CD4-positive, alpha-beta T cell treated with Interleukin-17A for 4 hours (primary cell): ENCODE measurements around the gene LHX4.

Source experiments
- DNase-seq: peaks from one replicate; pipeline ENCODE4 v3.0.0-alpha.2; 2020; ENCODE audit warnings: mixed read lengths

The LHX4 gene

DNA sequence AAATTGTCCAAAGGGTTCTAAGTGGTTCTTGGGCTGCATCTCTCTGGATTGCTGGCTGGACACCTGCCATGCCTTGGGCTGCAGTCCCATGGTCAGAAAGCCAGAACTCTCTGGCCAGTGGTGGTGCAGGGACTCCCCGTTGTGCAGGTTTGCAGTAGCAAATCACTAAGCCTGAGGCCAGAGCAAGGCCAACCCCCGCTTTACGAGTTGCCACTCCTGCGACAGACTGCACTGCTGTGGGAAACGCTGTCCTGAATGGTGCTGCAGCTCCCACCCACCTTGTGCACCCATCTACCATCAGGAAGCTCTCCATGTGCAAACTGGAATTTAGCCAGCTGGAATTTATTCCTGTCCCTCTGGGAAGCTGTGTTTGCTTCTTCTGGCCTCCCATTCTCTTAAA lies 45.7 kb downstream of the LHX4 start:
- DNase-seq, result no peak

- no peak for DNase-seq
Measured at GRCh38 chr1:180277476-180278193, 47.6 kb downstream of the LHX4 start.

GRCh38 chr1:180278194-180278515 lies 48.1 kb downstream of the LHX4 start:
- DNase-seq, result no peak

DNA sequence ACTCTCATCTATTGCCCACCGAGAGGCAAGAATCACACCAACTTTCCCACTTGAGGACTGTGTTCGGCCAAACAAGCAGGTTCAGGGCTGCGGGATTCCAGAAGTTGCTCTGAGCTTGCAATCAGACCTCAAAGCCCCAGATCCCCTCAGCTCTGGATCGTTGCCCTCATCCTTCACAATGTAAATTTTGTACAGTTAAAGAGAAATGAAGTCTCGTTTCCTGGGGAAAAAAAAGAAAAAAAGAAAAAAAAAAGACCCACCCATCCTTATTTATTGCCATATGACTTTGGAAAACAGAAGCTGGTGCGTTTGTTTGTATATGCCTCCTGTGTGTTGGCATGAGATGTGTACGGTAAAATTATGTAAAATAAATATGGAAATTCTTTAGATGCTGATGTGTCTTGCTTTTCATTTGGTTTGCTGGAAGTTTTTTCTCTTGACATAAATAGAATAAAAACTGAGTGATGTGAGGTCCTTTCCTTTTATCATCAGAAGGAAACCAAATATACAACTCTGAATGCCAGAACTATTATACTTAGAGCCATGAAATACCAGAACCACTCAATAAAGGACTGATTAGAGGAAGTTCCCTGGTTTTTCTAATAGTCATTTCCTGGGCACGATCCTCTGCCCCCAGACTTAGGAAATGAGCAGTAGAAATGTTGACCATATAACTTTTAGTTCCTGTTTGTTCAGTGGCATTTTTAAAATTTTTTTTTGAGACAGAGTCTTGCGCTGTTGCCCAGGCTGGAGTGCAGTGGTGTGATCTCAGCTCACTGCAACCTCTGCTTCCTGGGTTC lies 48.7 kb downstream of the LHX4 start:
- DNase-seq, result no peak

DNA sequence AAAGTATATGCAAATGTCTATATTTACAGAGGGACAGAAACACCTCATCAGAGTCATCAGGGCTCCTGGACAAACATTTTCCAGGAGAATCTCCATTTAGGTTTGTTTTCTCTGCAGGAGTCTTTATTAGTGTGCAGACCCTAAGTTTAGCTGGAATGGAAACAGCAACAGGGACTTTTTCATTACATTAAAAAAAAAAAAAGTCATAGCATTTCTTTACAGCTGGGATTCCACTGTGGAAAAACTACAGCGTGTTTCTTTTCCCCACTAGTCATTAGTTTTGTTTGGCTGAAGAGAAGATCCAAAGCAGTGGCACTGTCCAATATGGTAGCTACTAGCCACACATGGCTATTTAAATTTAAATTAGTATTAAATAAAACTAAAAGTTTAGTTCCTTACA lies 49.6 kb downstream of the LHX4 start:
- no peak for DNase-seq

GRCh38 chr1:180280617-180281016 lies 50.6 kb downstream of the LHX4 start:
- DNase-seq, result no peak

DNA sequence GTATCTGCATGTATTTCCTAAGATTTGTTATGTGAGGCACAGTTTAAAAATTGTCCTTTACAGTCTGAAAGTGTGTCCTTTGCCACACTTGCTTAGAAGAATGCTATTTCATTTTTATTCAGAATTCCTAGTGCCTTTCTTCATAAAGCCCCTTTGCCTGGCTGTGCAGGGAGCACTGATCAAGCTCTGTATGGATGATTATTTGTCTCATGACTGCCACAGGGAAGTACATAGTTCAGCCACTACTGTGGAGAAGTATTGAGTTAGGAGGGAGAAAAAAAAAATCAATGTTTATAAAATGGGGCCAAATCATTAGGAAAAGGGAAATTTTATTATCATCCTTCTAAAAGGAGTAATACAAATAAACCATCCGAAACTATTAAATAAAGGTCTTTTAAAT lies 51.4 kb downstream of the LHX4 start:
- no peak for DNase-seq

DNA sequence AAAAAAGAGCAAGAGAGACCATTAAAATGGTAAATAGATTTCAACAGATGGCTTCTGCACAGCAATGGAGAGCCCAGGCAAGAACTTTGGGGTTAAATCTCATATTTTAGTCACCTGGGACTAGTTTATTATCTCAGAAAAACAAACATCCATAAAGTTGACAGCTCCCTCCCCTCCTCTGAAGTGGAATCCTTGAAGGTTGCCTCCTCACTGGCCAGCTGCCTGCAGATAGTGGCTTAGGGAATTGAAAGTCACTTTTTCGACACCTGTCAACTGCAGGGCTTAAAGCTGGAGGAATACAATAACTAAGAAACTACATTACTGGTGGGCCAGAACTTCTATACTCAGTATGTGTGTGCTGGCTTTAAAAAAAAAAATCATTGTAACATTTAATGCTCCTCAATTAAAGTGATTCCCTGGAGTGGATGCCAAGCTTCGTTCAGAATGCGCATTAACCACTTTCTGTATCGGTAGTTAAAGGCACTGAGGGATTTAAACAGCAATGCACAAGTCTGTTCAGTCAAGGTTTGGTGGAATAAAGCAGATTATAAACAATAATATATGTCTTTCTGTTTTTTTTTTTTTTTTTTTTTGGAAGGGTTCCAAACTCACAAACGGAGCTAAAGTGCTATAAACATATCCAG lies 52.5 kb downstream of the LHX4 start:
- DNase-seq, result no peak

GRCh38 chr1:180283098-180283497 lies 53.0 kb downstream of the LHX4 start:
- no peak for DNase-seq

- DNase-seq, result no peak
Measured at GRCh38 chr1:180286417-180286816, 56.4 kb downstream of the LHX4 start.

DNA sequence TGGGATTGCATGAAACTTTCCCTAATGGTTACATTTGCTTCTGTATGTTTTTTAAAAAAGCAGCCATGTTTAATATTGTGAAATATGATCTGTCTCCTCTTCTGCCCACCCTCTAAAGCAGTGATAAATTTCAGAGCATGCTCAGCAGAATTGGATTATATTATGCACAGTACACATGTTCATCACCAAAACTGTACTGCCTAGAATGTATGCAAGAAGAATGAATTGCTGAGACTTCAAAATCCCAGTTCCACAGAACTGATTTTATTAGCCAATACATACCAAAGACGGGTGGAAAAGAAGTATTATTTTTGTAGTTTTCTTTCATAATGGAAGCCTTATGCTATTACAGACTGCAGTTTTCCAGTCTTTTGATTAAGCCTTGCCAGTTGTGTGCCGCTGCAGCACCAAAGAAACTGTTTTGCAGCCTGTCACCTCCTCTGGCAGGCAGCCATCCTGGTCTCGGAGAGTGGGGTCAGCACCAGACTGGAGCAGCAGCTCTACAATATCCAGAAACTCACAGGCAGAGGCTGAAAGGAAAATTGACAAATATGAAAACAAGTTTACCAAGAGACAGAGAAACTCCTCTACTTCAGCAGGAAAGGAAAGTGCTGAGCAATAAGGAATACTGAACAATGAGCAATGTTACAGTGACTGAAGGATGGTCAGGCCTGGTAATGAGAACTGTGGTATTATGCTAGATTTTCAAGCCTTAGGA lies 58.1 kb downstream of the LHX4 start:
- no peak for DNase-seq

GRCh38 chr1:180288940-180289339 lies 58.9 kb downstream of the LHX4 start:
- DNase-seq, result no peak

DNA sequence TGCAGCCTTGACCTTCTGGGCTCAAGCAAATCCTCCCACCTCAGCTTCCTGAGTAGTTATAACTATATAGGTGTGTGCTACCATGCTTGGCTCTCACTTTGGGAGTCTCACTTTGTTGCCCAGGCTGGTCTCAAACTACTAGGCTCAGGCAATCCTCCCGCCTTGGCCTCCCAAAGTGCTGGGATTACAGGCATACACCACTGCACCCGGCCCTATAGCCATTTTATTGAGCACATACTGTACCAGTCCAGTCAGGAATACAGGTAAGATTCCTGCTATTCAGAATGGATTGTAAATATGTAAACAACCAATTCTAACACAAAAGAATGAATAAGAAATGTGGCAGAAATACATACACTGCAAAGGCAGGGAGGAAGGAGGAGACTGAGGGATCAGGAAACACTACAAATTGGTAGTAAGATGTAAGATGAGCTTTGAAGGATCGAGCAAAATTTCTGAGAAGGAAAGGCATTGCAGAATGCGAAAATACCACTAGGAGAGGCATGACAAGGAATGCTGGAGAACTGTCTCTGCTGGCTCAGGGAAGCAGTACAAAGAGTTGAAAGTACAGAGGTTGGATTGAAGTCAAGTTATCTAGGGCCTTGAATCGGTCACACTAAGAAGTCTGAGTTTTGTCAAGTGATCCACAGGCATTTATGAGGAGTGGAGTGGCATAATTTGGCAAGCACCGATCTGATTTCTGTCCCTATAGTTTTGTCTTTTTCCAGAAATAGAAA lies 60.4 kb downstream of the LHX4 start:
- DNase-seq, result no peak

- no peak for DNase-seq
Measured at GRCh38 chr1:180291004-180291403, 60.9 kb downstream of the LHX4 start.

DNA sequence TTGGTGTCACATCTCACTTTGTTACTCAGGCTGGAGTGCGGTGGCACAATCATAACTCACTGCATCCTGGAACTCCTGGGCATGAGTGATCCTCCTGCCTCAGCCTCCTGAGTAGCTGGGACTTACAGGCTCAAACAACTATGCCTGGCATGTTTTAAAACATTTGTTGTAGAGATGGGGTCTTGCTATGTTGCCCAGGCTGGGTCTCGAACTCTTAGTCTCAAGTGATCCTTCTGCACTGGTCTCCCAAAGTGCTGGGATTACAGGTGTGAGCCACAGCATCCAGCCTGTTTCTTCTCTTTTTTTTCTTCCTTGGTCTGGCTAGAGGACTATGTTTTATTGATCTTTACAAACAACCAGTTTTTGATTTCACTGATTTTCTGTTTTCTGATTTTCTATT lies 64.6 kb downstream of the LHX4 start:
- DNase-seq, result no peak

GRCh38 chr1:180295999-180296398 lies 65.9 kb downstream of the LHX4 start:
- no peak for DNase-seq

DNA sequence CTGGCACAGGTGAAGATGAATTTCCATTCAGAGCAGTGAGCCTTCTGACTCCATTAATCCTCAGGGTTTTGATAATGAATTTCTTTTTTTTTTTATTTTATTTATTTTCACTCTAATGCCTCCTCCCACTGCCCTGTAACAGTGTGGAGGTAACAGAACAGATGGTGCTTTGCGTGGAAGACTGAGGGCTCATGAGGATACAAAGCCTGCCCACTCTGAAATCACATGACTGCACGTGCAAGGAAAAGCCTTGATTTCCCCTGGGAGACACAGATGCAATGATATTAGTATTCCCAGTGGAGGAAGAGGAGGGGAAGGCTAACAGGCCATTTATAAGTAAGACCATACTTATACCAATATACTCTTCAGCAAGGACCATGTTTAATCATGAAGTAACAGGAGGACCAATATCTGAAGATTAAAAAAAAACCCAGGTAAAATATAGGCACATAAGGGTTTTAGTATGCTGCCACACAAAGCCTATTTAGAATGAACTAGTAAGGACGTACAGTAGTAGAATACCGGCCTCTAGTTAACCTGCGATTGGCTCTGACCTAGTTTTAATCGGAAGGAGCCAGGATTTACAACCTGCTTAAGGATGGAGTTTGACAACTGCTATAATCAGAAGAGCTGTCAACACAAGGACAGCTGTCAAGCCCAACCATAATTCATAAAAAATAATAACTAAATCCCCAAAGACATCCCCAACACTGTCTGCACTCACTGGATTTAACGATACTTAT lies 69.6 kb downstream of the LHX4 start:
- no peak for DNase-seq

- DNase-seq, result no peak
Measured at GRCh38 chr1:180301135-180301742, 71.2 kb downstream of the LHX4 start.

DNA sequence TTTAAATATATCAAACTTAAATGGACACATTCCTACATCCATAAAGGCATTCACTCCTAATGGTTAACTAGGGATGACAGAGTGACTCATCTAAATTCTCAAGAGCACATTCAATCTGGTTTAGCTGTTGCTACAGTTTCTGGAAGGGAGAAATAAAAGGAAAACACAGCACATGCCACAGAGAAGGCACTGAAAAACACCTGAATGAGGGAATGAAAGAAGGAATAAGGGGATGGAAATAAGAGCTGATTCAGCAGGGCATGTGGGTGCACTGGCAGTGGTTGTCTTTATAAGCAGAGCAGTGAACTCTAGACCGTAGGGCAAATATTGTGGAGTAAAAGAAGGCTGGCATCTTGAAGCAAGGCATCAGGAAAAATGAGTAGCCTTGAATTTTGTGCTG lies 79.3 kb downstream of the LHX4 start:
- no peak for DNase-seq

DNA sequence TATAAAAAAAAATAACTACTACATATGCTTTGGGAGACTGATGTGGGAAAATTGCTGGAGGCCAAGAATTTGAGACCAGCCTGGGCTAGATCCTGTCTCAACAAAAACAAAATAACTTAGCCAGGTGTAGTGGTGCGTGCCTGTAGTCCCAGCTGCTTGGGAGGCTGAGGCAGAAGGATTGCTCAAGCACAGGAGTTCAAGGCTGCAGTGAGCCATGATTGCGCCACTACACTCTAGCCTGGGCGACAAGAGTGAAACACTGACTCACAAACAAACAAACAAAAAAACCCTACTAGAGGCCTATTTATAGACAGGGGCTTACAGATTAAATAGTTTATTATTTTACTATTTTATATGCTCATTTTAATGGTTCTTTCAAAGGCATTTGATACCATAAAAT lies 80.0 kb downstream of the LHX4 start:
- no peak for DNase-seq

DNA sequence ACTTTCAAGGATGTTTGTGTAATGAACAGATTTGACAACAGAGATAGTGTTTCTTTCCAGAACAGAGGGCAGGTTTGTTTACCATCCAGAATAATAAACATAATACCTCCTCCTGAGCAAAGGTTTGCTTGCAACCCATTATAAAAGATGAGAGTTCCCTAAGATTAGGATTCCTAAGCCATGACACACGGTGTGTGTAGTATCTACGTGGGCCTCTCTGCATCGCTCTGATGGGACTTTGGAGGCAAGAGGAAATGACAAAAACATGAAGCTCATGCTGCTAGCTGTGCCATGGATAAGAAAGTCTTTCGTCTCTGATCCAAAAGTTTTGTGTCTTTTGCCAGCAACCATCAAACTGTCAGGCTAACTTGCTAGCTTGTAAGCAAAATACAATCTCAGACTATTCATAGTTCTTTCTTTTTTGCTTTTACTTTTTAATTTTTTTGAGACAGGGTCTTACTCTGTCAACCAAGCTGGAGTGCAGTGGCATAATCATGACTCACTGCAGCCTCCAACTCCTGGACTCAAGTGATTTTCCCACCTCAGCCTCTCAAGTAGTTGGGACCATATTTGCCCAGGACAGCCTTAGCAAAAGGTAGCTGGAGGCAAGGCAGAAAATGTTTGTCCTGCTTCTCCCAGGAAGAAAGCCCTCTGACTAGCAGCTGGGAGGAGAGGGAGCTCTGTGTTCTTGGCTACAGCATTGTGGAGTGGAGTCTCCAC lies 81.1 kb downstream of the LHX4 start:
- DNase-seq, result no peak
